Central memory CD8-positive, alpha-beta T cell (primary cell): ENCODE measurements around the gene METTL8.

Experiments used
- ATAC-seq: fragments of 150-1000 bp; cut with Tn5 transposase; replicated peaks from 2 replicates; pipeline ENCODE4 v1.10.0; 2022; ENCODE audit warnings: mild to moderate bottlenecking, moderate FRiP score, moderate number of reproducible peaks; ENCODE audit not compliant: poor library complexity, severe bottlenecking; ENCODE audit errors: extremely low read depth
- DNase-seq, 2 donors: peaks; one replicate each; pipeline ENCODE4 v3.0.0; 2021; ENCODE audit warnings: low spot score in 2 of 2
- H3K27ac Mint-ChIP-seq: one replicate; pipeline ENCODE4 v1.8.0; 2022; ENCODE audit warnings: low read depth, mild to moderate bottlenecking, moderate library complexity, mixed read lengths
- H3K27me3 Mint-ChIP-seq: one replicate; pipeline ENCODE4 v1.8.0; 2022; ENCODE audit warnings: mixed read lengths
- H3K36me3 Mint-ChIP-seq: one replicate; pipeline ENCODE4 v1.8.0; 2022; ENCODE audit warnings: mild to moderate bottlenecking, moderate library complexity, mixed read lengths; ENCODE audit not compliant: insufficient read depth
- H3K4me1 Mint-ChIP-seq: one replicate; pipeline ENCODE4 v1.8.0; 2022; ENCODE audit warnings: mixed read lengths
- H3K4me3 Mint-ChIP-seq: one replicate; pipeline ENCODE4 v1.8.0; 2022; ENCODE audit warnings: mild to moderate bottlenecking, moderate library complexity, mixed read lengths
- H3K9me3 Mint-ChIP-seq: one replicate; pipeline ENCODE4 v1.8.0; 2022; ENCODE audit warnings: mixed read lengths

Gene METTL8

GRCh38 chr2:171433763-171434012 lies at the start of gene METTL8:
Gene METTL8, minus strand, starts transcription at chr2:171433990. Its CDS starts 41,805 bp downstream, at chr2:171392185.
- H3K36me3 Mint-ChIP-seq: peaks cover 20% of the 10 kb centered on the region
- H3K4me3 Mint-ChIP-seq: peak within 1 kb of the TSS; percentile 84
- H3K27ac Mint-ChIP-seq: peak within 1 kb of the TSS; percentile 94
- no peaks in the 10 kb centered on the region for H3K9me3 Mint-ChIP-seq
- peaks cover 42% of the 10 kb centered on the region for H3K4me1 Mint-ChIP-seq
- ATAC-seq (no peak), DNase-seq (no peak)
- no peaks in the 10 kb centered on the region for H3K27me3 Mint-ChIP-seq

GRCh38 chr2:171482877-171483276 lies 49.1 kb upstream of the METTL8 start:
- no peaks in the 10 kb centered on the region for H3K27me3 Mint-ChIP-seq
- peaks cover 18% of the 10 kb centered on the region for H3K4me1 Mint-ChIP-seq
- ATAC-seq: no peak
- peaks cover 18% of the 10 kb centered on the region for H3K36me3 Mint-ChIP-seq
- no peak for DNase-seq
- no peak overlapping the region for H3K27ac Mint-ChIP-seq
- no peaks in the 10 kb centered on the region for H3K9me3 Mint-ChIP-seq
- H3K4me3 Mint-ChIP-seq: no peak overlapping the region

GRCh38 chr2:171482308-171482707 lies 48.5 kb upstream of the METTL8 start:
- Mint-ChIP-seq H3K27me3 (no peaks in the 10 kb centered on the region), H3K36me3 (peaks cover 16% of the 10 kb centered on the region), H3K4me3 (no peak overlapping the region), H3K27ac (no peak overlapping the region), H3K4me1 (peaks cover 18% of the 10 kb centered on the region), H3K9me3 (no peaks in the 10 kb centered on the region)
- DNase-seq: no peak
- no peak for ATAC-seq

- H3K36me3 Mint-ChIP-seq: peaks cover 16% of the 10 kb centered on the region
- H3K4me1 Mint-ChIP-seq: peaks cover 18% of the 10 kb centered on the region
- no peak overlapping the region for H3K27ac Mint-ChIP-seq
- DNase-seq: no peak
- no peak for ATAC-seq
- H3K27me3 Mint-ChIP-seq: no peaks in the 10 kb centered on the region
- no peak overlapping the region for H3K4me3 Mint-ChIP-seq
- H3K9me3 Mint-ChIP-seq: no peaks in the 10 kb centered on the region
Observed at GRCh38 chr2:171480908-171481307, 47.1 kb upstream of the METTL8 start.

GRCh38 chr2:171479154-171479814 lies 45.5 kb upstream of the METTL8 start:
- no peaks in the 10 kb centered on the region for H3K9me3 Mint-ChIP-seq
- peaks cover 5% of the 10 kb centered on the region for H3K4me1 Mint-ChIP-seq
- no peak for ATAC-seq
- peaks cover 23% of the 10 kb centered on the region for H3K36me3 Mint-ChIP-seq
- DNase-seq: no peak
- no peak overlapping the region for H3K27ac Mint-ChIP-seq
- no peak overlapping the region for H3K4me3 Mint-ChIP-seq
- H3K27me3 Mint-ChIP-seq: no peaks in the 10 kb centered on the region

- Mint-ChIP-seq H3K27me3 (no peaks in the 10 kb centered on the region), H3K36me3 (peaks cover 28% of the 10 kb centered on the region), H3K4me3 (no peak overlapping the region), H3K27ac (no peak overlapping the region), H3K4me1 (no peaks in the 10 kb centered on the region), H3K9me3 (no peaks in the 10 kb centered on the region)
- DNase-seq (no peak), ATAC-seq (no peak)
Observed at GRCh38 chr2:171478345-171478744, 44.6 kb upstream of the METTL8 start.

- Mint-ChIP-seq H3K36me3 (peaks cover 29% of the 10 kb centered on the region), H3K9me3 (no peaks in the 10 kb centered on the region)
- no peak for DNase-seq
Observed at GRCh38 chr2:171475979-171476378, 42.2 kb upstream of the METTL8 start.

GRCh38 chr2:171470129-171470528 lies 36.3 kb upstream of the METTL8 start:
- Mint-ChIP-seq H3K4me3 (no peak overlapping the region), H3K27me3 (no peaks in the 10 kb centered on the region), H3K27ac (no peak overlapping the region), H3K4me1 (no peaks in the 10 kb centered on the region), H3K9me3 (no peaks in the 10 kb centered on the region), H3K36me3 (peaks cover 43% of the 10 kb centered on the region)
- ATAC-seq (no peak), DNase-seq (no peak)

More at GRCh38 chr2:171475979-171476378, 42.2 kb upstream of the METTL8 start:
- Mint-ChIP-seq H3K4me3 (no peak overlapping the region), H3K27ac (no peak overlapping the region), H3K27me3 (no peaks in the 10 kb centered on the region), H3K4me1 (no peaks in the 10 kb centered on the region)
- ATAC-seq: no peak

GRCh38 chr2:171469176-171469575 lies 35.4 kb upstream of the METTL8 start:
- DNase-seq (no peak), ATAC-seq (no peak)
- H3K4me1 Mint-ChIP-seq: no peaks in the 10 kb centered on the region
- H3K27ac Mint-ChIP-seq: no peak overlapping the region
- H3K36me3 Mint-ChIP-seq: peaks cover 38% of the 10 kb centered on the region
- H3K9me3 Mint-ChIP-seq: no peaks in the 10 kb centered on the region
- no peak overlapping the region for H3K4me3 Mint-ChIP-seq
- H3K27me3 Mint-ChIP-seq: no peaks in the 10 kb centered on the region

- Mint-ChIP-seq H3K9me3 (no peaks in the 10 kb centered on the region), H3K36me3 (peaks cover 28% of the 10 kb centered on the region), H3K4me1 (peaks cover 7% of the 10 kb centered on the region), H3K4me3 (no peak overlapping the region), H3K27me3 (no peaks in the 10 kb centered on the region), H3K27ac (no peak overlapping the region)
- DNase-seq (no peak), ATAC-seq (no peak)
Observed at GRCh38 chr2:171460537-171460936, 26.7 kb upstream of the METTL8 start.

- H3K9me3 Mint-ChIP-seq: no peaks in the 10 kb centered on the region
Observed at GRCh38 chr2:171459498-171459897, 25.7 kb upstream of the METTL8 start.

GRCh38 chr2:171452773-171453172 lies 19.0 kb upstream of the METTL8 start:
- ATAC-seq (no peak), DNase-seq (no peak)
- peaks cover 7% of the 10 kb centered on the region for H3K4me1 Mint-ChIP-seq
- no peaks in the 10 kb centered on the region for H3K27me3 Mint-ChIP-seq
- H3K4me3 Mint-ChIP-seq: no peak overlapping the region
- H3K9me3 Mint-ChIP-seq: no peaks in the 10 kb centered on the region
- H3K36me3 Mint-ChIP-seq: peaks cover 42% of the 10 kb centered on the region
- no peak overlapping the region for H3K27ac Mint-ChIP-seq

More at GRCh38 chr2:171459498-171459897, 25.7 kb upstream of the METTL8 start:
- peaks cover 7% of the 10 kb centered on the region for H3K4me1 Mint-ChIP-seq
- ATAC-seq (no peak), DNase-seq (no peak)
- H3K36me3 Mint-ChIP-seq: peaks cover 29% of the 10 kb centered on the region
- H3K4me3 Mint-ChIP-seq: no peak overlapping the region
- H3K27me3 Mint-ChIP-seq: no peaks in the 10 kb centered on the region
- no peak overlapping the region for H3K27ac Mint-ChIP-seq

GRCh38 chr2:171451074-171451473 lies 17.3 kb upstream of the METTL8 start:
- Mint-ChIP-seq H3K9me3 (no peaks in the 10 kb centered on the region), H3K27me3 (no peaks in the 10 kb centered on the region), H3K36me3 (peaks cover 49% of the 10 kb centered on the region), H3K4me3 (no peak overlapping the region), H3K4me1 (peaks cover 5% of the 10 kb centered on the region), H3K27ac (no peak overlapping the region)
- ATAC-seq (no peak), DNase-seq (no peak)
